ENCODE results near the gene GSC2.
"Not testable (repeated sequence)": the region's sequence is repeated elsewhere in the genome, so short reads cannot be mapped to it uniquely, and the experiment has no call there.

The GSC2 gene

GRCh38 chr22:19156109-19156508 is 6.0 kb upstream of the GSC2 start:
- not testable (repeated sequence) for DNase-seq (ENCODE audit: low read depth in 2 of 2)

GRCh38 chr22:19152942-19153883 is 3.1 kb upstream of the GSC2 start:
- no peak for DNase-seq (ENCODE audit: low read depth in 2 of 2)

GRCh38 chr22:19151329-19152191 is 1.5 kb upstream of the GSC2 start:
- DNase-seq (ENCODE audit: low read depth in 2 of 2): no peak

GRCh38 chr22:19150482-19151328 is 613 bp upstream of the GSC2 start:
- no peak for DNase-seq (ENCODE audit: low read depth in 2 of 2)

- peak in 1 of 2 donors; percentile 28 for DNase-seq (ENCODE audit: low read depth in 2 of 2)
Observed at GRCh38 chr22:19149047-19149883, 827 bp downstream of the GSC2 start.

GRCh38 chr22:19148417-19149046 is 1.6 kb downstream of the GSC2 start:
- no peak for DNase-seq (ENCODE audit: low read depth in 2 of 2)

GRCh38 chr22:19147195-19147780 is 2.8 kb downstream of the GSC2 start:
- no peak for DNase-seq (ENCODE audit: low read depth in 2 of 2)

GRCh38 chr22:19146215-19146968 is 3.7 kb downstream of the GSC2 start:
- DNase-seq (ENCODE audit: low read depth in 2 of 2): no peak

GRCh38 chr22:19143967-19144400 is 6.1 kb downstream of the GSC2 start:
- DNase-seq (ENCODE audit: low read depth in 2 of 2): no peak

GRCh38 chr22:19143212-19143611 is 6.9 kb downstream of the GSC2 start:
- no peak for DNase-seq (ENCODE audit: low read depth in 2 of 2)

GRCh38 chr22:19142394-19142793 is 7.7 kb downstream of the GSC2 start:
- no peak for DNase-seq (ENCODE audit: low read depth in 2 of 2)

GRCh38 chr22:19139974-19140373 is 10.1 kb downstream of the GSC2 start:
- DNase-seq (ENCODE audit: low read depth in 2 of 2): no peak

- DNase-seq (ENCODE audit: low read depth in 2 of 2): no peak
Observed at GRCh38 chr22:19139001-19139356, 11.1 kb downstream of the GSC2 start.

GRCh38 chr22:19138217-19139000 is 11.7 kb downstream of the GSC2 start:
- DNase-seq (ENCODE audit: low read depth in 2 of 2): no peak

GRCh38 chr22:19137384-19138216 is 12.5 kb downstream of the GSC2 start:
- no peak for DNase-seq (ENCODE audit: low read depth in 2 of 2)

- no peak for DNase-seq (ENCODE audit: low read depth in 2 of 2)
Observed at GRCh38 chr22:19136915-19137314, 13.2 kb downstream of the GSC2 start.

- DNase-seq (ENCODE audit: low read depth in 2 of 2): no peak
Observed at GRCh38 chr22:19134874-19135273, 15.2 kb downstream of the GSC2 start.

All from stimulated activated CD4-positive, alpha-beta T cell treated with anti-CD3 and anti-CD28 coated beads, Interleukin-1b, Interleukin-23, amount 100 ng/mL, for 4 hours (primary cell).